ENCODE measurements around the gene LBR.

The LBR gene

GRCh38 chr1:225471453-225472301 is 43.8 kb upstream of the LBR start:
- DNase-seq (ENCODE audit: insufficient read length, low spot score) (no peak), FAIRE-seq (no peak)
- no peak for TF ChIP-seq CTCF (IDR thresholded peaks at IDR 0.05; ENCODE audit: insufficient read depth, missing control alignments)

DNA sequence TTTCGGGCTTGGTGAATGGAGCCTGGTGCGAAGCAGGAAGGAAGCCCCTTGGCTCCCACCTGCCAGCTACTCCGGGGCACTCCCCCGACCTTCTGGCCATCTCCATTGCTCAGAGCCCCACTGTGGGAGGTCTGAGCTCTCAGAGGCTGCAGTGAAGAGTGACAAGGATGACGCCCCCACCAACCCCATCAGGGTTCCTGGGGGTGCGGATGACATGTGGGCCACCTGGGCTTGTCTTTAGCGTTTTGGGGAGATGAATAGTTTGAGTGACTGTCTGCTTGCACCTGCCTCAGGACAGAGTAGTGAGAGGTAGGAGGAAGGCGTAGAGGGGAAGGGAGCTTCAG is 43.2 kb upstream of the LBR start:
- DNase-seq (ENCODE audit: insufficient read length, low spot score) (no peak), FAIRE-seq (no peak)
- TF ChIP-seq CTCF (IDR thresholded peaks at IDR 0.05; ENCODE audit: insufficient read depth, missing control alignments), result no peak

DNA sequence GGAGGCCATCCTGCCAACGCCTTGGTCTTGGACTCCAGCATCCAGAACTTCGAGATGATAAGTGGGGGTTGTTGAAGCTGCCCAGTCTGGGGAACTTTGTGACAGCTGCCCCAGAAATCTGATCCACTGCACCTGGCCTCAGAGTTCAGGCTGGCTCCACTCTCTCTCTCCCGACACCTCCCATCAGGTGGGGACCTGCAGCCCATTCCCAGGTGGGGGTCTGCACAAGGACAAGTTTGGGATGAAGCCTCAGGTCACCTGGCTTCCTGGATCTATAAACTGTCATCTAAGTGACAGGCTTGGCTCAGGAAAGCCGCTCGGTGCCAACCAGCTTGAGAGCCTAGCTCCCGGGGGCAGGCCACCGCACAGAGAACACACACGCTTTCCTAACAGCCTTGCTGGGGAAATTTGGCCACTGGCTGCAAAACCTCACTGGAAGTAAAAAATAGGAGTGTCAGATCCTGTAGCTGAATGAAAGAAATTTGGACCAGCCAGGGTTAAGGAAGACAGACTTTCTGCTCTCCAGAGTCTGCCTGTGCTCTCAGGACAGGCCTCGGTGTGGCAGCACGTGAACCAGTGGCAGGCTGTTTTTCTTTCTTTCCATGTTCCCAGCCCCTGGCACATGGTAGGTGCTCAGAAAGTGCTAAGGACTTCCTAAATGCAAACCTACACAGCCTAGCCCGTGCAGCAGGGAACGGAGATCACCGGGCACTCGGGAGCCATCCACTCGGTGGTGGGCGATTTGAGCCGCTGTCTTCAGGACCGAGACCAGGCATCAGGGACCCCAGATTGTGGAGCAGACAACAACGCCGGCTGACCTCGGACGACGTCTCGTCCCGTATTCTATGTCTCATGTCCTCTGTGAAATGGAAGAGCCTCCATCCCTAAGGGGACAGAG is 42.6 kb upstream of the LBR start:
- no peak for TF ChIP-seq CTCF (IDR thresholded peaks at IDR 0.05; ENCODE audit: insufficient read depth, missing control alignments)
- FAIRE-seq, result no peak
- DNase-seq (ENCODE audit: insufficient read length, low spot score), result no peak

GRCh38 chr1:225469051-225469450 is 41.2 kb upstream of the LBR start:
- FAIRE-seq, result no peak
- no peak for DNase-seq (ENCODE audit: insufficient read length, low spot score)
- TF ChIP-seq CTCF (IDR thresholded peaks at IDR 0.05; ENCODE audit: insufficient read depth, missing control alignments), result no peak

- TF ChIP-seq CTCF (IDR thresholded peaks at IDR 0.05; ENCODE audit: insufficient read depth, missing control alignments), result no peak
- FAIRE-seq (no peak), DNase-seq (ENCODE audit: insufficient read length, low spot score) (no peak)
These were observed 40.6 kb upstream of the LBR start for GRCh38 chr1:225468270-225469020.

DNA sequence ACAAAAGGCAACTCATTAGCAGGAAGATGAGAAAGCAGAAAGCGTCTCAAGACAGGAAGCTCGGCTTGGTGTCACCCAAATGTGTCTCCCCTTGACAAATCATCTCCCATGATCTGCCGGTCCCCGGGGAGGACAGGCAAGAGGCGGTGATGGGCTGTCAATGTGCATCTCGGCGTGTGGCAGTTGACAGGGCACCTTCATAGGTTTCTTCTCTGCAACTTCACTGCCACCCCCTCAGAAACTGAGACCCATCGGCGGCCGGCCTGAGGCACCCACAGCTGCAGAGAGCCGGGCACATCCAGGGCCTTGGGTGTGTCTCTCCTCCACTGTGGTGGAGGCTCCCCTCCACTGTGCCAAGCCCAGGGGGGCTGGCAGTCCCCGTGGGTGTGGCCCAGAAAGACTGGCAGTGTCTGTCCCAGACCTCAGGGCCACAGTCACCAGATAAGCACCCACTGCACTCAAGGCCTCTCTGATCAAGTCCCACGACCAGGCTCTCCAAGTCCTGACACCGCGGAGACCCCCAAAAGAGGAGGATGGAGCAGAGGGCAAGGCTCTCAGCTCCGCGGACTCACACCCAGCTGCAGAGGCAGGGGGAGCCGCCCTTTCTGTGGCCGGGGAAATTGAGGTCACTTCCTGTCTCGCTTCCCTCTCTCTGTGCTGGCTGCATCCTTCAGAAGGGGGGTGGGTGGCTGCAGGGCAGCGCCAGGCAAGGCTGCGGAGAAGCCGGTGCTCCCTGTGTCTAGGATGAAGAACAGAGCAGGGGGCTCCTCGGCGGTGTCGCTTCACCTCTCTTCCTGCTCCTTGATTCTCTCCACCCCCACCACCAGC is 39.6 kb upstream of the LBR start:
- TF ChIP-seq CTCF (IDR thresholded peaks at IDR 0.05; ENCODE audit: insufficient read depth, missing control alignments), result no peak
- DNase-seq (ENCODE audit: insufficient read length, low spot score) (no peak), FAIRE-seq (no peak)
